Stimulated activated memory B cell treated with anti-CD40 and anti-IgM and Interleukin-4, amounts not matched to agents 10 μg/mL and 1 μg/mL and 100 μg/mL, for 72 hours (primary cell): ENCODE data around the gene TOPAZ1.

ENCODE experiments used
- ATAC-seq: fragments of 150-1000 bp; cut with Tn5 transposase; 2 replicates; pipeline ENCODE4 v1.10.0; 2021
- H3K27ac Mint-ChIP-seq: one replicate; pipeline ENCODE4 v1.8.0; 2022; ENCODE audit warnings: mild to moderate bottlenecking, mixed read lengths
- H3K27me3 Mint-ChIP-seq: one replicate; pipeline ENCODE4 v1.8.0; 2022; ENCODE audit warnings: mixed read lengths
- H3K36me3 Mint-ChIP-seq: one replicate; pipeline ENCODE4 v1.8.0; 2022; ENCODE audit warnings: mixed read lengths
- H3K4me1 Mint-ChIP-seq: one replicate; pipeline ENCODE4 v1.8.0; 2022; ENCODE audit warnings: mixed read lengths
- H3K4me3 Mint-ChIP-seq: one replicate; pipeline ENCODE4 v1.8.0; 2022; ENCODE audit warnings: mild to moderate bottlenecking, moderate library complexity, mixed read lengths
- H3K9me3 Mint-ChIP-seq: one replicate; pipeline ENCODE4 v1.8.0; 2022; ENCODE audit warnings: mixed read lengths

The TOPAZ1 gene

DNA sequence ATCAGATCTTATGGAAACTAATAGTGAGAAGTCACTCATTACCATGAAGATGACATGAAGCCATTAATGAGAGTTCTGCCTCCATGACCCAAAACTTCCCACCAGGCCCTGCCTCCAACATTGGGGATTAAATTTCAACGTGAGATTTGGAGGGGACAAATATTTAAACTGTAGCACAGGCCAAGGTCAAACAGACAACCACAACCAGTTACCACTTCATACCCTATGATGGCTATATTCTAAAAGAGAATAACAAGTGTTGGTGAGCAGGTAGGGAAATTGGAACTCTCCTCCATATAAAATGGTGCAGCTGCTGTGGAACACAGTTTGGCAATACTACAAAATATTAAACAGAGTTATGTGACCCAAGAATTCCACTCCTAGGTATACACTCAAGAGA lies 133.8 kb downstream of the TOPAZ1 start:
- H3K27me3 Mint-ChIP-seq = no peaks in the 10 kb centered on the region
- H3K9me3 Mint-ChIP-seq = peaks cover 5% of the 10 kb centered on the region
- no peaks in the 10 kb centered on the region for H3K4me1 Mint-ChIP-seq
- H3K27ac Mint-ChIP-seq = no peak overlapping the region
- no peak for ATAC-seq
- H3K4me3 Mint-ChIP-seq = no peak overlapping the region
- H3K36me3 Mint-ChIP-seq = peaks cover 23% of the 10 kb centered on the region
